GM23248 (cell line): ENCODE results near the gene TMEM131L.

ENCODE experiments used
- EZH2 ChIP-seq: fragments of 200-600 bp; sonication (generic); IDR thresholded peaks from 2 replicates; pipeline ENCODE4 v1.6.1; 2018; ENCODE audit warnings: antibody characterized with exemption, mild to moderate bottlenecking; ENCODE audit not compliant: insufficient read depth, poor library complexity, severe bottlenecking
- EZH2phosphoT487 ChIP-seq: fragments of 200-600 bp; sonication (generic); IDR thresholded peaks from 2 replicates; pipeline ENCODE4 v1.6.1; 2018; ENCODE audit warnings: antibody characterized with exemption, moderate library complexity, mild to moderate bottlenecking, low read depth; ENCODE audit not compliant: insufficient read depth

DNA sequence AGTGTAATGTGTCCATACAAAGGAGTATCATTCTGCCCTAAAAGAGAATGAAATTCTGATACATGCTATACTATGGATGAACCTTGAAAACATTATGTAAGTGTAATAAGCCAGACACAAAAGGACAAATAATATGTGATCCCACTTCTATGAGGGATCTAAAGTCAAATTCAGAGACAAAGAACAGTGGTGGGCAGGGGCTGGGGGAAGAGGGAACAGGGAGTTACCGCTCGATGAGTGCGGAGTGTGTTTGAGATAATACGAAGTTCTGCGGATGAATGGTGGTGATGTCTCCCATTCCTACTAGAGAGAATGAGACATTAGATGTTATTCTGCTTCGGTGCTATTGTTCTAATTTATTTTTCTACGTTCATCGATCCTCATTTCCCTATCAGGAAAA lies 171.9 kb downstream of the TMEM131L start:
- TF ChIP-seq EZH2 (no peak), EZH2phosphoT487 (no peak)
